LNCaP clone FGC (cell line): ENCODE data around the gene SORCS2.

Experiments
- DNase-seq: peaks from one replicate; pipeline ENCODE4 v3.0.0-alpha.2; 2011; ENCODE audit warnings: low read depth
- H3K4me3 ChIP-seq: 2 replicates; pipeline ENCODE4 v1.5.1; 2011; ENCODE audit warnings: mild to moderate bottlenecking, low read depth, low read length, control low read depth
- TF ChIP-seq, protein P1 (sequence below): IDR thresholded peaks from 2 replicates; pipeline ENCODE4 v1.5.1; 2012; ENCODE audit warnings: mild to moderate bottlenecking; ENCODE audit not compliant: control insufficient read depth, insufficient read depth; ENCODE audit errors: extremely low read depth

The SORCS2 gene

DNA sequence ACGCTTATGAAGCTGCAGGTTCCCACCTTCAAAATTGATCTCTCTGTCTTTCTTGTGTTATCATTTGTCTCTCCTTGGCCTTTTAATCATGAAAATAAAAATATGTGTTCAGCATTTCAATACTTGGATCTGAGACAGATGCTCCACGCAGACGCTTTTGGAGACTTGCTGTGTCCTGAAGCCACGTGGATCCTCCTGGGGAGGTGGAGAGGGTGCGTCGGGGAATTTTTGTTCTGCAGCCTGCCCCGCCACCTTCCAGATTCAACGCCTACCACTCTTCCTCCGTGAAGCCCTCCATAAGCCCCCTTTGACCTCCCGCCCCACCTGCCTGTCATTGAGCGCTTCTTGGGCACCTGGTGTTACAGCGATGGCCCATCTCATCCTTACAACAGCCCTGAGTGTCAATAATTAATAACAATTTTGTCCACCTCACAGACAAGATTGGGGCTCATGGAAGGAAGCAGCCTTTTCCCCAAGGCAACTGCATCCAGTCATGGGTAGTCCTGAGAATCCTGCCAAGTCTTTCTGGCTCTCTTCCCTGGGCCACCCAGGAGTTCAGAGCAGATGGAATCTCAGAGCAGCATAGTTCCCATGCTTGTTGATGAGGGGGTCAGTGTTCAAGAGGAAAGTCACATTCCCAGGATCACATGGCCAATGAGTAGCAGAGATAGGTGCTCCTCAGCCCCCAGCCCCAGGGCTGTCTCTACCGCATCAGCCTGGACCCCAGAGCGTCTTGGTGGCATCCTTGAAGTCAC lies 415.0 kb downstream of the SORCS2 start:
- no peak for DNase-seq
- TF ChIP-seq, protein P1, sequence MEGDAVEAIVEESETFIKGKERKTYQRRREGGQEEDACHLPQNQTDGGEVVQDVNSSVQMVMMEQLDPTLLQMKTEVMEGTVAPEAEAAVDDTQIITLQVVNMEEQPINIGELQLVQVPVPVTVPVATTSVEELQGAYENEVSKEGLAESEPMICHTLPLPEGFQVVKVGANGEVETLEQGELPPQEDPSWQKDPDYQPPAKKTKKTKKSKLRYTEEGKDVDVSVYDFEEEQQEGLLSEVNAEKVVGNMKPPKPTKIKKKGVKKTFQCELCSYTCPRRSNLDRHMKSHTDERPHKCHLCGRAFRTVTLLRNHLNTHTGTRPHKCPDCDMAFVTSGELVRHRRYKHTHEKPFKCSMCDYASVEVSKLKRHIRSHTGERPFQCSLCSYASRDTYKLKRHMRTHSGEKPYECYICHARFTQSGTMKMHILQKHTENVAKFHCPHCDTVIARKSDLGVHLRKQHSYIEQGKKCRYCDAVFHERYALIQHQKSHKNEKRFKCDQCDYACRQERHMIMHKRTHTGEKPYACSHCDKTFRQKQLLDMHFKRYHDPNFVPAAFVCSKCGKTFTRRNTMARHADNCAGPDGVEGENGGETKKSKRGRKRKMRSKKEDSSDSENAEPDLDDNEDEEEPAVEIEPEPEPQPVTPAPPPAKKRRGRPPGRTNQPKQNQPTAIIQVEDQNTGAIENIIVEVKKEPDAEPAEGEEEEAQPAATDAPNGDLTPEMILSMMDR: no peak
- no peak overlapping the region for H3K4me3 ChIP-seq

DNA sequence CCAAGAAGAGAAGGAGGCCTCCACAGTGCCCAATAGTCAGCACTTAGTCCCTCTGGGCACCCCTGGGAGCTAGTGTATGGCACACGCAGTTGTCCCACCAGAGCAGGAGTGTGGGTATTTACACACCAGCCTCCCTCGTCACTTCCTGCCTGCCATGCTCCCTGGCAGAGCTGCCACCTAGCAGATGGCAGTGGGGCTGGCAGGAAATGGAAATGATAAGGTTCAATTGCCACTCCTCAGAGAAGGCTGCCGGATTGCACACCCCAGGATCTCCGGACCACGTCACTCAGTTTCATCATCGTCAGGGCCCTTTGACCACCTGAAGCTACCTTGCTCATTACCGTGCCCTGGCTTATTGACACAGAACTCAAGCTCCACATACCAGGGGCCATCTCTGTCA lies 415.7 kb downstream of the SORCS2 start:
- TF ChIP-seq, protein P1: no peak
- no peak overlapping the region for H3K4me3 ChIP-seq
- DNase-seq: no peak

DNA sequence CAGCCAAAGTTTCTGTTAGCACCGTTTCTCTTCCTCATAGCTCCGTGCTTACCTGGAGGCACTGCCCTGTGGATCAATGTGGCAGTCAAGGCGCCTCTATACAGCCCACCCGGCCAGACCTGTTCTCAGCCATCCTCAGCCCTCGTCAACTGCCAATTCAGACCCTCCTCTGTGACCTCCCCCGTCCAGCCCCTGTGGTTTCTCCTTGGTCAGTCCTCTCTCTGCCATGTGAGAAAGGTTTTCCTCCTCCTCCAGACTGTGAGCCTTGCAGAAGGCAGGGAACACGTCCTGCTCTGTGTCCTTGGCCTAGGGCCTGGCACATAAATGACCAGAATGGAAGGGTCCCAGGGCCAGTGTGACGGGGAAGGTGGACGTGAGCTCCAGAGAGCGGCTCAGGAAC lies 417.0 kb downstream of the SORCS2 start:
- TF ChIP-seq, protein P1: no peak
- no peak overlapping the region for H3K4me3 ChIP-seq
- DNase-seq: no peak

DNA sequence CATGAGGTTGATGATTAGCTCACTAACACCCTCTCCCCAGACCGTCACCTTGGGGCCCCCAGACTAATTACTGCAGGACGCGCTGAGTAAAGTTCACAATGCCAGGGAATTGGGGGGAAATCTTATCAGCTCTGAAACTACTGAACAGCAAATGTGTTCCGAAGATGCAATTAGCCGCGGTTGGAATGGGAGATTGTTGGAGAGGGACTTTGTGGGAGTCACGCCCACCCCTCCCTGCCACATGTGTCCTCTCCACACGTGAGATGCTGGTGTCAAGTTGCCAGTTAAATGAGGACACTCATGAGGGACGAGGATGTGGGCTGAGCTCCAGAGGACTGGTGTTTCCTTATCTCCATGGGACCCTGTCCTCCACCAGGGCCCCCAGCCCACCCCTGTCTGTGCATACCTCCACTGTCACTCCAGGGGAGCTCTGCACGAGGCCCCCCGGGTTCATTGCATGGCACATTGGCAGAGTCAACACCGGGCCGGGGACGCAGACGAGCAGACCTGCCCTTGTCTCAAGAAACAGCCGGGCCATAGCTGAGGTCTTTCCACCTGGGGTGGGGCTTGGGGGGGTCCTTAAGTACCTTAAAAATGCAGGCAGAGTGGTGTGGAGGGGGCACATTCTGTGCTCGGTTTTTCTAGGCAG lies 417.8 kb downstream of the SORCS2 start:
- no peak for DNase-seq
- TF ChIP-seq, protein P1: no peak
- H3K4me3 ChIP-seq: no peak overlapping the region

DNA sequence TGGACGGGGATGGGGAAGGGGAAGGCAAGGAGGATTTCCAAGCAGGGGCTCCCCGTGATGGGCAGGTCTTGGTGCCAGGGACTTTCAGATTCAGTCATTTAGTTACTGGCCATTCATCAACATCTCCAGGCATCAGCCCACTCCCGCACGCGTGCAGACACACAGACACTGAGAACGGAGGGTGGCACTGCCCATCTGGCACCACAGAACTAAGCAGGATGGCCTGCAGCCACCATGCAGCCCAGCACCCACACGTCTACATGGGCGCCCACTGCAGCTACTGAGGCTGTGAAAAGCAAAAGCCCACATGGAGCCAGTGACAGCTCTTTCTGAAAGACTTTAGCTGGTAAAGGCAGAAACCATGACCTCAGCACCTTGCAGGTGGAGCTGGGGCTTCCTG lies 418.5 kb downstream of the SORCS2 start:
- DNase-seq: no peak
- TF ChIP-seq, protein P1: no peak
- H3K4me3 ChIP-seq: no peak overlapping the region

DNA sequence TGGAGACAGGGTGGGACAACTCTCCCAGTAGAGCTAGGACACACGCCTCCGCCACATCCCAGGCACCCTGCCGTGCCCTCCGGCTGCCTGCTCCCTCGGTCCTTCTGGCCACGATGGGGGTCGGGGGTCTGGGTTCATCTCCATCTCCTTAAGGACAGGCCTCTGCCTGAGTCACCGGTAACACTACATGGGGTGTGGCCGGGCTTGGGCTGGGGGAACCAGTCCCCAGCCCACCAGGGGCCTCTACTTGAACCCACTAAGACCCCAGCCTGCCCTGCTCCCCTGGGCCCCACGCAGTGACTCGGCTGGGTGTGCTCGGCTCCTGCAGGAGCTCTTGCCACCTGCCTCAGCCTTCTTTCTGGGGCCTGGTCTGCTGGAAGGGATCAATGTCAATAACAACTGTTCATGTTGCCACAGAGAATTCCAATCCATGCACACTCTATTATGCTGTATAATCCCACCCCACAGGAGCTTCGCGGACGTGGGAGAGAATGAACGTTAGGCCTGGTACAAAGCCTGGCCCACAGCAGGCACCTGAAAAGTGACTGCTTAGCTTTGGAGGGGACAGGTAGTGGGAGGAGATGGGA lies 420.1 kb downstream of the SORCS2 start:
- TF ChIP-seq, protein P1: no peak
- no peak overlapping the region for H3K4me3 ChIP-seq
- DNase-seq: no peak
